Measurements from ENCODE around the gene ASCL1. TPM values are rescaled to one million over a fixed set of nuclear protein-coding genes. Genes with fewer than 3 reads are reported as not detected.

Gene ASCL1
- total RNA-seq, 2 donors from 2014 or later: 0.16 TPM; not detected in 1

Other genes with a start within 250 kb of the ASCL1 start
- gene PAH, start 40.4 kb upstream of the ASCL1 start, total RNA-seq: under 1 TPM in 1 of 2 donors, not detected in 1; 0.32 TPM

All from activated naive CD4-positive, alpha-beta T cell treated with anti-CD3 and anti-CD28 coated beads, Interleukin-2, amount 50 U/mL, for 72 hours (primary cell).